C4-2B (cell line): ENCODE measurements around the gene KSR2.

Source experiments
- CTCF ChIP-seq: fragments of 450-650 bp; conservative IDR thresholded peaks from 2 replicates; pipeline ENCODE4 v1.5.1; 2017; ENCODE audit warnings: mild to moderate bottlenecking
- ZFX ChIP-seq: fragments of 450-650 bp; IDR thresholded peaks from 2 replicates; pipeline ENCODE4 v1.6.1; 2017

GRCh38 chr12:117743761-117744160 lies 225.0 kb downstream of the KSR2 start:
- TF ChIP-seq CTCF (no peak), ZFX (no peak)
